Measurements from ENCODE around the gene ATAD2B. TPM values are rescaled to one million over a fixed set of nuclear protein-coding genes. Genes with fewer than 3 reads are reported as not detected.

The ATAD2B gene
- total RNA-seq, 4 donors from 2014 or later = 41.9 to 71.0 (median 53.1) TPM

DNA sequence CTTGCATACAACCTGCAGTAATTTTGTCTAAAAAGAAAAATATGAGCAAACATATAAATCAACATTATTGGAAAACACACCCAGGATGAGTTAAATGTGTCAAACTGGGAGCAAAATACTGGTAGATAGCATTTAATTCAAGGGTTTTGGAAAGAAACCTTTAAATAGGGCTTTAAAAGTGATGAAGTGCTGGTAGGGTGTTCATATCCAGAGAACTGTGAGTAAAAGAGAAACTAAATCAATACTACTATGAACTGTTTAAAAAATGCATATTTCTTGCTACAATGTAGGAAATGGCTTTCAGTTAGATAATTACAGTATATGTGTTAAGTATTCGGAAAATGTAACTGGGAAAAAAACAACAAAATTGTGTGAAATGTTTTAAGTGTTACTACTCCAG, 117.8 kb downstream of the ATAD2B start:
- TF ChIP-seq, protein P1, sequence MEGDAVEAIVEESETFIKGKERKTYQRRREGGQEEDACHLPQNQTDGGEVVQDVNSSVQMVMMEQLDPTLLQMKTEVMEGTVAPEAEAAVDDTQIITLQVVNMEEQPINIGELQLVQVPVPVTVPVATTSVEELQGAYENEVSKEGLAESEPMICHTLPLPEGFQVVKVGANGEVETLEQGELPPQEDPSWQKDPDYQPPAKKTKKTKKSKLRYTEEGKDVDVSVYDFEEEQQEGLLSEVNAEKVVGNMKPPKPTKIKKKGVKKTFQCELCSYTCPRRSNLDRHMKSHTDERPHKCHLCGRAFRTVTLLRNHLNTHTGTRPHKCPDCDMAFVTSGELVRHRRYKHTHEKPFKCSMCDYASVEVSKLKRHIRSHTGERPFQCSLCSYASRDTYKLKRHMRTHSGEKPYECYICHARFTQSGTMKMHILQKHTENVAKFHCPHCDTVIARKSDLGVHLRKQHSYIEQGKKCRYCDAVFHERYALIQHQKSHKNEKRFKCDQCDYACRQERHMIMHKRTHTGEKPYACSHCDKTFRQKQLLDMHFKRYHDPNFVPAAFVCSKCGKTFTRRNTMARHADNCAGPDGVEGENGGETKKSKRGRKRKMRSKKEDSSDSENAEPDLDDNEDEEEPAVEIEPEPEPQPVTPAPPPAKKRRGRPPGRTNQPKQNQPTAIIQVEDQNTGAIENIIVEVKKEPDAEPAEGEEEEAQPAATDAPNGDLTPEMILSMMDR (IDR thresholded peaks at IDR 0.05) = no peak
- TF ChIP-seq POLR2A (IDR thresholded peaks at IDR 0.05) = no peak

DNA sequence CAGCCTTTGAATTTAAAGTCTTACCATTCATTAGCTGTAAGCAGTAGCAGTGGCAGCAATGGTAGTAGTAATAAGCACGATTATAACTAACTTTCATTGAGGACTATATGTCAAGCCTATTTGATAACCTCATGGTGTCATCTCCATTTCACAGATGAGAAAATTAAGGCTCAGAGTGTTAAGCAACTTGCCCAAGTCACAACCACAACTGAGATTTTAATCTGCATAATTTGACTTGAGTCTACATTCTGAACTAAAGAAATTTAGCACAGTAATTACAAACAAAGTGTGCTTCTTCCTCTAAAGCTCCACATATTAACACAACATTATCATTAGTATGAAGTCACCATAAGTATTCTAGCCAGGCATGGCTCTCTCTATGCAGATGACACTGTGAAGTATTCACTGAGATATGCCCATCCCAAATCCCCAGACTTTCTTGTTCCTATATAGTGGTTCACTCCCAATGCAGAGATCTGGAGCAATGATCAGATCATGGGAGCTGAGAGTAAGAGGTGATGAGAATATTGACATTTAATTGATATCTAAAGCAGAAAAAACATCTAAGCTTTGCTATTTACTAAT, 120.2 kb downstream of the ATAD2B start:
- H3K27me3 ChIP-seq = no peaks in the 10 kb centered on the region
- no peaks in the 10 kb centered on the region for H3K4me1 ChIP-seq
- no peaks in the 10 kb centered on the region for H3K9me3 ChIP-seq
- H3K4me3 ChIP-seq = no peak overlapping the region
- no peak for DNase-seq
- no peak overlapping the region for H3K27ac ChIP-seq
- TF ChIP-seq, protein P1 (IDR thresholded peaks at IDR 0.05) = no peak
- TF ChIP-seq POLR2A (IDR thresholded peaks at IDR 0.05) = no peak
- H3K36me3 ChIP-seq = peaks cover 0 to 27% (median 0%) of the 10 kb centered on the region in 3 donors

More for the DNA sequence above, 117.8 kb downstream of the ATAD2B start:
- no peak overlapping the region for H3K4me3 ChIP-seq
- no peaks in the 10 kb centered on the region for H3K9me3 ChIP-seq
- no peaks in the 10 kb centered on the region for H3K4me1 ChIP-seq
- no peak overlapping the region for H3K27ac ChIP-seq
- no peak for DNase-seq
- H3K36me3 ChIP-seq = peaks cover 0 to 27% (median 0%) of the 10 kb centered on the region in 3 donors
- H3K27me3 ChIP-seq = no peaks in the 10 kb centered on the region

DNA sequence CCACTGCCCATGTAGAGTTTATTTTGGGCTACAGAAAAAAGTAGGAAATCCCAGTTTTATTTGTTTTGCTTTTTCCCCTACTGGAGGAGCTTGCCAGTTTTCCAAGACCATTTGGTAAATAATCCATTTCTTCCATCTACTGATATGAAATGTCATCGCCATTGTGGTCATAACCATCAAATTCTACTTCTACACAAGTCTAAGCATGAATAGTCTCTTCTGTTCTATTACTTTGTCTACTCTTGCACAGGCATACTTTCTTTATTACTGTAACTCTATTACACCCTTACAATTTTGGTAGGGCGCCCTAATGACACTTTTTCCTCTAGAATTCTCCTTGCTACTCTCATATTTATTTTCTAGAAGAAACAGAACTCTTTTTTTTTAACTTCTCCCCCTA, 120.7 kb downstream of the ATAD2B start:
- no peak overlapping the region for H3K27ac ChIP-seq
- H3K9me3 ChIP-seq = no peaks in the 10 kb centered on the region
- no peak overlapping the region for H3K4me3 ChIP-seq
- H3K36me3 ChIP-seq = peaks cover 0 to 27% (median 0%) of the 10 kb centered on the region in 3 donors
- H3K4me1 ChIP-seq = no peaks in the 10 kb centered on the region
- H3K27me3 ChIP-seq = no peaks in the 10 kb centered on the region
- DNase-seq = no peak
- TF ChIP-seq POLR2A (IDR thresholded peaks at IDR 0.05) = no peak
- TF ChIP-seq, protein P1 (IDR thresholded peaks at IDR 0.05) = no peak

DNA sequence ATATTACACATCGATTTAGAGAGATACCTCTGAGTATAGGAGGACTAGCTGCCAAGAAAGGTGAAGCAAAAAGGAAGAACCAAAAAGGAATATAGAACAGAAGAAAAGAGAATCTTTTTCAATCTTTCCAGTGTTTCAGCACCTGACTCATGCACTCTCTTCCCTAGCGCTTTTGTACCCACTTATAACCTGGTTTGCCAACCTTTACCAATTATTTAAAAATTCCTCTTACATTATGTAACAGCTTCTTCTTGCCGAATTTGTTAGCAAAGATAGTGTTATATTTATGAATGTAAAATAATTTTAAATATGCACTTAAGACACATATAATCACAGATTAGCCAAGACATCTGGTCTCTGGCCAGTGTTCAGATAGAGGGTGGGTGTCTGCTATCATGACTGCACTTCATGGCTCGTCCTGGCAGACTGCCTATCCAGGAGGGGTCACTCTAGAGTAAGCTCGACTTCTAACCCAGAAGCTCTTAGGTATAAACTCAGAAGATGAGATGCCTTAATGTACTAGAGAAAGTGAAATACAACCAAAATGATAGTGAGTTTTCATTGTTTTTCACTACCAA, 122.9 kb downstream of the ATAD2B start:
- H3K27ac ChIP-seq = no peak overlapping the region
- DNase-seq = no peak

DNA sequence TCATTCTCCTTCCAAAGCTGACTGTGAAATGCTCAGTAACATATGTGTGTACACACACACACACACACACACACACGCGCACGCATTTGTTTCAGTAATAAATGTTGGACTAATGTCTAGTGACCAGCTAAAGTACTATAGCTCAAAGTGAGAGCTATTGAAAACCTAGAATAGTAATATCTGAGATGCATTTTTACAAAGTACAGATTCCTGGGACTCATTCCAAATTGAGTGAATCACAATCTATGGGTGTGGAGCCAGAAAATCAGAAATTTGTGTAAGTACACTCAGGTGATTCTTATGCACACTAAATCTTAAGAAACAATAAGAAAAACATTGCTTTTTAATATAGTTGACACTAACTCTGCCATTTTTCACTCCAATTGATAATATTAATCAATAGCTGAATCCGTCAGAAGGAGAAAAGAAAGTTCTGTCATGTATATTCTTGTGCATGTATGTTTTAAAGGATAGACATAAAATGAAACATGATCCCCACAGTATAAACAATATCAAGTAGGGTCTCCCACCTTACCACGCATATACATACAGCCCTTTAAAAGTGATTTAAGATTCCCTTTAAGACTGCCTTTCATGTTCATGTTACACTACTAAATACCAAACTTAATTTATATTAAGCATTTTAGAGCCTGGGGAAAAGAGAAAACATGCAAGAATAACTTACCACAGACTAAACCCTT, 123.5 kb downstream of the ATAD2B start:
- DNase-seq = no peak
- Histone ChIP-seq H3K4me3 (no peak overlapping the region), H3K36me3 (peaks cover 0 to 14% (median 0%) of the 10 kb centered on the region in 3 donors), H3K4me1 (no peaks in the 10 kb centered on the region), H3K27me3 (no peaks in the 10 kb centered on the region), H3K9me3 (no peaks in the 10 kb centered on the region), H3K27ac (no peak overlapping the region)
- TF ChIP-seq POLR2A (IDR thresholded peaks at IDR 0.05) = no peak
- TF ChIP-seq, protein P1 (IDR thresholded peaks at IDR 0.05) = no peak

More for the DNA sequence above, 122.9 kb downstream of the ATAD2B start:
- H3K9me3 ChIP-seq = no peaks in the 10 kb centered on the region
- H3K4me3 ChIP-seq = no peak overlapping the region
- TF ChIP-seq, protein P1 (IDR thresholded peaks at IDR 0.05) = no peak
- no peak for TF ChIP-seq POLR2A (IDR thresholded peaks at IDR 0.05)
- H3K27me3 ChIP-seq = no peaks in the 10 kb centered on the region
- H3K4me1 ChIP-seq = no peaks in the 10 kb centered on the region
- H3K36me3 ChIP-seq = peaks cover 0 to 18% (median 0%) of the 10 kb centered on the region in 3 donors
